Right forelimb (tissue), 1 donor: ENCODE measurements around the gene CD36.
A peak's percentile ranks its signal among the peaks of the same experiment; 100 is the strongest.

Experiments
- DNase-seq: peaks from one replicate; pipeline ENCODE4 v3.0.0-alpha.2; 2018

Gene CD36

DNA sequence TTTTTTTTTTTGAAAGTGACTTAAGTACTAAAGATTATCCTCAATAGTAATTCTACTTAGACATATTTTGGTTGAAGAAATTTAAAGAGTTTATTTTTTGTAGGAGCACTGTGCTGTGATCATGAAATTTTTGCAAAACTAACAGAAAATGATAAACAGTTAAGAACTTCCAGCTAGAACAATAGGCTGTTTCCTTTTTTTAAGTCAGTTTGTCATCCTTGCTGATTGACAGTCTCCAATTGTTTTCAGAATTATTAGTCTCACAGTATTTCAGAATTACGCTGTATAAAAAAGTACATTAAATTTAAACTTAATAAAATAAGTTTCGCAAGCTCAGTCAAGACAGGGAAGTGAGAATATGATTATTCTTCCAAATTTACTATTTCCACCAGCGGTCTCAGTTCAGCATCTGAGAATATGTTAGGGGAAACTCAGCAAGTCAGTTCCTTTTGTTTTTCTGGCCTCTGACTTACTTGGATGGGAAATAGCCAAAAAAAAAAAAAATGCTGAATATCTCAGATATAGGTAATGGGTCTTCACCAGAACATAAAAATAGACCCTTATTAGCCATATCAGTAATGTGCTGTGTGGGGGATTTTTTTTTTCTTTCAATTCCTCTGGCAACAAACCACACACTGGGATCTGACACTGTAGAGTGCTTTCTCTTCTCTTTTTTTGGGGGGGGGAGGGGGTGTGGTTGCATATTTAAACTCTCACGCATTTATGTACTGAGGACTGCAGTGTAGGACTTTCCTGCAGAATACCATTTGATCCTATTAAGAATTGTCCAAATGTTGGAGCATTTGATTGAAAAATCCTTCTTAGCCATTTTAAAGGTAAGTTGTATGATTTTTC is at the start of gene CD36:
TSS of gene CD36 (plus strand) at position 732 of the 855 bp plus-strand sequence. CDS start 8,099 bp downstream, outside the sequence.
- no peak for DNase-seq

DNA sequence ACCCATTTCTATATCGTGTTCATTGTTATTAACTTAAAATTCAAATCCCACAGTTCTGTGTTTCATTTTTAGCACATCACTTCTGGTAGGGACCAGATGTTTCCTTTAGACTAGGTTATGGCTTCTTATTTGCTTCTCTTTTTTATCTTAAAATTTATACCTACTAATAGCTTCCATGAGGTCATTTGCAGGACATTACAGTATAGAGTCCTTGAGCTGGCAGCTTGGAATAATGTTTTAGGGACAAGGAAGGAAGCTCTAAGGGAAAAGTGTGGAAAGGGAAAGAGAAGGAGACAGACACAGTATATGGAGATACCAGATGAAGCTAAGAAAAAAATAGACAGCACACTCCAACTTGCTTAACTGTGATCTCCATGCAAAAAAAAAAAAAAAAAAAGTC is 48.8 kb upstream of the CD36 start:
- no peak for DNase-seq

DNA sequence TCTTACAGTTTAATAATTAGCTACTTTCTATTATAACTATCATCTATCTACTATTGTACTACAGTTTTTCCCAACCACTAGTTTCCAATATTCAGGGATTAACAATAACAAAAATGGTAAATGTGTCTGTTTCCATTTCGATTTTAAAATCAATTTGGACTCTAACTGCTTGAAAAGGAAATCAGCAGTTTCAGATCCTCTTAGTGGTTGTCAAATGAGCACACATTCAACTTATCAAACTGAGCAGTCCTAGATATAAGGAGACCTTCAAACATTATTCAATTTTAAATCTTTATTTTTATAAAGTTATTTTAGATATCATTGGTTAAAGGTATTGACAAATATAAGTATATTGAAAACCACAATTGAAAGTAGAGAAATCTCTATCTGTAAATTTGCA is 46.8 kb upstream of the CD36 start:
- no peak for DNase-seq

DNA sequence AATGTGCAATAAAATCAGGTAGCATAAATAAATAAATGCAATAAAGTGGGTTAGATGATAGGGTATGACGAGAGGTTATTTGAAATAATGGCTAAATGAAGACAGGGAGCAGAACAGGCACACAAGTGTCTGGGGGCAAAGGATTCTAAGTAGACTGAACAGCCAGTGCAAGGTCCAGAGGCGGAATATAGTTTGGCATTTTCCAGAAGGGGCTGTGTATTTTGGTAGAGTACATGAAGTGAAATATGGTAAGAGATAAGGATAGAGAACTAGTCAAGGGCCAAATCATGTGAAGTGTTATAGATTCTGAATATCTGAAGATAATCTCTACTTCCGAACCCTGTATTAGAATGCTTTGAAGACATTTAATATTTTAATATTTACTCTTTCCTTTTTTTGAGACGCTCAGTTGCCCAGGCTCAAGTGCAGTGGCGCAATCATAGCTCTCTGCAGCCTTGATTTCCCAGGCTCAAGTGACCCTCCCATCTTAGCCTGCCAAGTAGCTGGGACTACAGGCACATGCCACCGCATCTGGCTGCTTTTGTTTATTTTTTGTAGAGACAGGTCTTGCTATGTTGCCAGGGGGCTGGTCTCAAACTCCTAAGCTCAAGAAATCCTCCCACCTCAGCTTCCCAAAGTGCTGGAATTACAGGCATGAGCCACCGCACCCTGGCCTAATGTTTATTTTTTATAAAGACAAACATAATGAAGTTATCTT is 44.4 kb upstream of the CD36 start:
- no peak for DNase-seq

DNA sequence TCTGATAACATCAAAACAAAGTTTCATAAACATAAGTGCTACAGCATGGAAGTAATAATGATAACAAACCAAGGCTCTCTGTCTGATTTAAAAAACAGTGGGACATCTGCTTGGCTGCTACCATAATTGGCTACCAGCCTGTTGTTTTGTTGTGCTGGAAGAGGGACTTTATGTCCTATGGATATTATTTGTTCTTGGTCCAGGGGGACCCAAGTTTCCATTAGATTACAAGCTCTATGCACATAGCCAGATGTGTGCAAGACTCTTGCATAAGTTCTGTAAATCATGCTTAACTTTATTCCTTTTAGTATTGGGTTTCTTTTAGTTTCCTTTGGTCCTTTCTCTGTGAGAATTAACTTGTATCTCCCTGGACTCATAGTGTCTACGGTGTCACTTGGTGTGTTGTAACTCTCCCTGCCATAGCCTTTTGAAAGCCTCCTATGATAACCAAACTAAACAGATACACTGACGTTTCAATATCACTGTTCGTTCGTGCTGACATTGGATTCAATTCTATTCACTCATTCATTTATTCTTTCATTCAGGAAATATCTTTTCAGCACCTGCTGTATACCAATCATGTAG is 41.4 kb upstream of the CD36 start:
- DNase-seq = no peak

DNA sequence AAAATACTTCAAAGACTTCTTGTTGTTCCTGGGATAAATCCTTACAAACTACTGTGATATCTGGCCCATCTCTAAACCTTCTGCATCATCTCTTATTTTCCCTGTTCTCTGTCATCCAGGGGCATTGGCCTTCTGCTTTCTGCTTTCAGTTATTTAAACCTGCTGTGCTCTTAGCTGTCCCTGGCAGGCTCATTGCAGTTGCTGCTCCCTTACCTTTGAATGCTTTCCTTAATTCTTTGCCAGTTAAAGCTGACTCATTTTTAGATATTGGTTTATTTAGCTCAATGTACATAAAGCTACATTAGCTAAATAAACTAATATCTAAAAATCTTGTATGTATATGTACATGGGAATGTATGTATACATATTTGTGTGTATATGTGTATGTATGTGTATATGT is 40.6 kb upstream of the CD36 start:
- no peak for DNase-seq

DNA sequence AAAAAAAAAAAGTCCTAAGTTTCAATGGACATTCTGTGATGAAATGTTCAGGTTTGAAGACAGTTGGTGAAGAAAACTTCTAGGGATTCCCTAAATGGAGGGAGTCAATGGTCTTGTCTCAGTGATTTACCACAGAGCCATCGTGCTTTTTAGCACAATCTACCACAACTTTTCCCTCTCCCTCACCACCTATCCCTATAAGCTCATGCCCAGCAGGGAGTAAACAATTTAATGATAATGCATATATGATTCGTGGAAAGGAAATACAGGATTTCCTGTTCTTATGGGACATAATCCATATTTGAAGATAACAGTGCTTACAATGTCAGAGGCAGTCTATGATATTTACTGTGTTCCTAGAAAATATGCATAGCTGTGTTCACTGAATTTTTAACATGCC is 38.4 kb upstream of the CD36 start:
- DNase-seq = no peak

DNA sequence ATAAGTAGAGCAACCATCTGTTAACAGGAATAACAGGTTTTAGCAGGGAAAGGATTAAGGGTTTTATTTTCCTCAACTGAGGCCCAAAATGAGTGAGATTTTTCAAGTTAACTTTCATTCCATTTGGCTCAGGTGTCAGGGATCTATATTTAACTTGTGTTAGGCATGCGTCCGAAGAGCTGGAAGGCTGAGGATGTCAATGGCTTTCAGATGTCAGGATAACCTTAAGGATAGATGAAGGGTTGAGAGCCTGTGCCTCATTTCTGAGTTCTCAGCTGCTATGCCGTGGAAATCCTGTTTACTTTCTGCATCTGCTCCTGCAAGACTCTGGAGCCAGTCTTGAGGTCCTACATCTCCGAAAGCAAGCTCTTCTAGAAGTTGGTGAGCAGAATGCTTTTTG is 36.4 kb upstream of the CD36 start:
- DNase-seq = peak; percentile 43

DNA sequence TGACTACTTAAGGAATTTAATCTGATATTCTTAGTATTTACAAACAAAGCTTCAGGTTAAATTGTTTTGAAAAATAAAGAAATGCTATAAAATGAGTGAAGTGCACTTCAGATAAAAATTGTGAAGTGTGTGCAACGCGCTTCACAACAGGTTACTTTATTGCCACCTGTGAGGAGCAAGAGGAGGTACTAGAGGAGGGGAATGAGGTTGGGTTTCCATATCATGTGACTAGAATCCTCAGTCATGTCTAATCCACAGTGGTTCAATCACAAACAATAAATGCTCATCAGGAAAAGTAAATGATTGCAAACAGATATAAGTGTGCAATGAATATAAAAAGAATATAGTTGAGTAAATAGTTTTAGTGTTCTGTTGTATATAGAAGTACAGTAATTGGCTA is 34.5 kb upstream of the CD36 start:
- no peak for DNase-seq

DNA sequence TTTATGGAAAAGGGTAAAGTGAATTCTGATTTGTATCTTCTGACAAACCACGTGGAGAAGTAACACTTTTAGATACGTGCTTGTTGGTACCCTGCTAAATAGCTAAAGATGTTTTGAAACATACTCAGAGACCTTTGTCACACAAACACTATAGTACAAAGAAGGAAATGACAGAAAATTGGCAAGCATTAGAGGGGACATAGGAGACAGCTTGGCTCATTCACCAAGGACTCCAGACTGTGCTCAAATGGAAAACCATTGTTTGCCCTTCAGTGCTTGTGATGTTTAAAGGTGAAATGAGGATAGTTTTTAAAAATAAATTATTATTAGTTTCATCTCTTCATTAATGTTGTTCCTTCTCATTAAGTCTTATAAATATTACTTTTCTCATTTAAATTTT is 34.0 kb upstream of the CD36 start:
- no peak for DNase-seq

DNA sequence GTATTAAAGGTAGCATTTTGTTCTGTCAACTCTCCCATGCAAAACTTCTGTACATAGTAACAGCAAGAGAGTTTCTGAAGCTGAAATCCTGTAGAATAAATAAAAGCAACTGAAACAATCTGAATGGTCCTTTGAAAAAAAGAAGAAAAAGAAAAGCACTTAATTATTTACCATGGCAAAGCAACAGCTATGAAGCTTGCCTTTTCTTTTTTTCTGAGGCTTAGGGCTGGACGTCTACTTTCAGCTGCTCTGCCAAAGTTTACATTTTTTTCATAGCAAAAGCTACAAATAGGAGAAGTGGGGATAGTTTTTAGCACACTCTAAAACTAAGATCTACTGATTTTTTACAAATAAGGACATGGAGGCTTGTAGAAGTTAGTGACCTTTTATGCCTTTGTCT is 31.3 kb upstream of the CD36 start:
- no peak for DNase-seq

DNA sequence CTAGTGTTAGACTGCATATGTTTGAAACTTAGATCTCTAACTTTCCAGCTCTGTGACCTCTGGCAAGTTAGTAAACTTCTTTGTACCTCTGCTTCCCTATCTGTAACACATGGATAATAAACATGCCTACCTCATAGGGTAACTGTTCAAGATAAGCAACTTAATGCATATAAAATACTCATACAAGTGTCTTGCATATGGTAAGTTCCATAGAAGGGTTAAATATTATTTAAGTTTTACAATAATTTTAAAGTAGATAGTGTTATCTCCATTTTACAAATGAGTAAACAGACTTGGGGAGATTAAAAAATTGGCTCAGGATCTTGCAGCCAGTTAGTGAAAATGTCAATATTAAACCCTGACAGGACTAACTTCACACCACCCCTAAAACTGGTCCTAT is 30.1 kb upstream of the CD36 start:
- no peak for DNase-seq

DNA sequence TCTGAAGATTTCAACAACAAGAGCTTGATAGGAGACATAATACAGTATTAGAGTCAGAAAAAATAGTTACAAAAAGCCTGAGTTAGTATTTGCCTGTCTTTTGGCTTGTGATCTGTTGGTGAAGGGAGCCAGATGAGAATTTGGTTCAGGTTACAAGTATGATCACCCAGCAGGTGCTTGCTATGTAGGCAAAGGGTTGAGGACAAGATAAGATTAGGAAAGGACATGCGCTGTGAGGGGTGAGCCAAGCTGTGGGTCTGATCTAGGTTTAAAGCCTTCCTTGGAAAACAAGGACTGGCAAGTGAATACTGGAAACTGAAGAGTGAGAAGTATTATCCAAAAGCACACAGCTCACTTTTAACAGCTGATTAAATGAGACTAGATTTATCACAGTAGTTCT is 28.7 kb upstream of the CD36 start:
- DNase-seq = no peak

DNA sequence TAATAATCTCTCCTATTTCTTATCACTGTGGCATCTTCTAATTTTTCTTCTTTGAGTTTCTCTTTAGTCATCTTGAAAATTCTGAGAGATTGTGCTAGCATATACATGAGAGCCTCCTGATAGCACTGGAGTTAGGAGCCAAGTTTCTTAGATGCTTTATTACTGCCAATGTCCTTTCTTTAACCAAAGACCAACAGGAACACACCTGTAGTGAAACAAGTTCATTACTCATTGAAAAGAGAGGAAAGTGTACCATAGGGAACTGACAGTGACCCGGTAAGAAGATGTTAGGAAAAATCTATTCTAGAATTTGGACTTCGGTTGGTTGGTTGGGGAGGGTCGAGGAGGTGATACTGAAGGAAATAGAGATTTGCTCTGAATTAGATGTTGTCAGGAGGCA is 27.1 kb upstream of the CD36 start:
- no peak for DNase-seq

DNA sequence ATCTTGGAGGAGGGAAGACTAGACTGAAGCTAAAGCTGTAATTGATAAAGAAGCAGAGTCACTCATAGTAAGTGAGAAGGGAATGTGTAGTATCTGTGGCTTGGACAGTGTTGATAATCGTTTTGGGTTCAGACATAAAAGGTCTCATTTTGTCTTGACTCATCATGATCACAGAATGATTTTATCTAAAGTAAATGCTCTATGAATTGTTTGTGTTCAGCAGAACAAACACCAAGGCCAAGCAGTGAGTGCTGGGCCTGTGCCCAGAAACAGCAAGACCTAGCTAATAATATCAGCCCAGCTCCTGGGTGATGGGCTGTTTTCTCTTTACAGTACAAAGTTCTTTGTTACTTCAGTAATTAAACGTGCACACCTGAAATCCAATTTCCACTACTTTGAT is 26.7 kb upstream of the CD36 start:
- no peak for DNase-seq

DNA sequence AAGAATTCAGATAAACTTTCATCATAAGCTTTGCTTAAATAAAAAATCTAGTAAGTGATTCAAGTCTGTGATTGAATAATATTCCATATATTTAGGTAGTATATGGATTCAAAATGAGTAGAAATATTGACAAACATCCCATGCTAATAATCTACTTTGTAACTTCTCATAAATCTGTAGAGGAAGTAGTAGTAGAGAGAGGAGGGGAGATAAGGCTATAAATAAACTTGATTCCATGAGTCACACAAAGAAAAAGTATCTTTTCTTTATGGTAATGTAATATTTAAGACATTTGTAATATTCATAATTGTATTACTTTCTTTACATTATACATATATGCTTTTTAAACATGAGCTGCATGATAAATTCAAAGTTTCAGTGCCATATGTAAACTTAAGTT is 25.6 kb upstream of the CD36 start:
- no peak for DNase-seq

DNA sequence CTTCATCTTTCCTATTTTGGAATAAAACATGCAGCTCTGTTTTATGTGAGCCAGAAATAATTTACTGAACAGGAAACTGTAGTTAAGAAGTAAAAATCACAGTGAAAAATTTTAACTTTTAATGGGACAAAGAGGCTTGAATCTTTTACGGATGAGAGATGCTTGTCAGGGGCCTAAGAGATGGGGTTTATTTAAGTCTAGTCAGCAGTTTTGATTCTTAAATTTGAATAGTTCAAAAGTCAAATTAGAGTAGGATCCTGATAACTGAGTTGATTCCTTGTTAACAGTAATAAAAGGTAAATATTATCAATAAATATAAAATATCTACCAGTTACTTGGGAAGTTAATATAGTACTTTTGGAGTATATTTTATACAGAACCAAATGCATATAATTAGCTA is 24.9 kb upstream of the CD36 start:
- no peak for DNase-seq

DNA sequence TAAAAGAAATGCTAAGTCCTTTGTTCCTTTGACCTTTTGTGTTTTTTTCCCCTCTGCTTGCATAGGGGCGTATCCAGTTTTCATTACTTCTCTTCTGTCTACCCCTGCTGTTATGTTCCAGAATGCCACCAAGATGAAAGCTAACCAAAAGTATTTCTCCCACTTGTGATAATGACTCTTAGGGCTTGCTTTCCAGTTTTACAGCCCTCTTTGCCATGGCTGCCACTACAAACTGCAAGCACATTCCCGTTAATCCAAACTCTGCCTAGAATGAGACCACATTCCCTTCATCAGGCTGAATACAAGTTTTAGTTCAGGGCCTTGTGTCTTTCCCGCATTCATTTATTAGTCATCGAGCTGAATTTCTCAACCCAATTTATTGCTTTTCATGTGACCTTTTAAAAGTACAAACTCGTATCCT is 23.6 kb upstream of the CD36 start:
- DNase-seq = no peak

DNA sequence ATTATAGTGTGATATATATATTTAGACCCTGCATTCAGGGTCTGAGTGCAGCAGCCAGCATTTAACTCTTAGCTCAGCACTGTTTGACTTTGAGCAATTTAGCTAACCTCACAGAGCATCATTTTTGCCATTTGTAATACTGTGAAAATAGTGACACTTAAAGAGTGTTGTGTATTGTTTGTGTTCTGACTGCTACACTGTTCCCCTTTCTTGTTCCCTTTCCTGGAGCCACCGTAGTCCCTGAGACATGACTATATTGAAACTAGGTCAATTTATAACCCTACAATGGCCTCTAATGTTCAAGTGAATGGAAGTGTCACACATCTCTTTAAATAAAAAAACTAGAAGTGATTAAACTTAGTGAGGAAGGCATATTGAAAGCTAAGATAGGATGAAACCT is 20.3 kb upstream of the CD36 start:
- DNase-seq = no peak

DNA sequence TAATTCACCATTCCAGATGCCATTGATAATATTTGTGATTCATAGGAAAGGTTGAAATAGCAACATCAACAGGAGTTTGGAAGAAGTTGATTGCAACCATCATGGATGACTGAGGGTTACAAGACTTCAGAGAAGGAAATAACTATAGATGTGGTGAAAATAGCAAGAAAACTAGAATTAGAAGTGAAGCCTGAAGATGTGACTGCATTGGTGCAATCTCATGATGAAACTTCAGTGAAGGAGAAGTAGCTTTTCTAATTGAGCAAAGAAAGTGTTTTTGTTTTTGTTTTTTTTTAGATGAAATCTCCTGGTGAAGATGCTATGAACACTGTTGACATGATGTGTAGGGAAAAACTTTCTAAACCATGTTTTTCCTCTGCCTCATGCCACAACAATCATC is 18.7 kb upstream of the CD36 start:
- DNase-seq = no peak

DNA sequence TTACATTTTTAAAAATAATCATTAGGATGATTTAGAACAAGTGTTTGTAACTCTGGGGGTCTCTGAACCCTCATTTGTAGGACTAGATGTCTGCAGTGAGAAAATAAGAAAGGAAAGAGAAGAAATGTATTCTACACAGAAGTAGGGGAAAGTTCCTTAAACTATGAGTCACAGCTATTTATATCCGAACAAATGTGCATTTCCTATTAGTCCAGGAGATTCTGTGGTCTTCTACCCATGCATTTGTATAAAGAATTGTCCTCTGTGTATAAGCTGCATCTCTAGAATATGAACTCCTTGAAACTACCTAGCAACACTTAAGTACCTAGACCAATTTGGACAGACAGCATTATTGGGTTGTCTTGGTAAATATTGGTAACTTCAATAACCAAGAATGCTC is 15.9 kb upstream of the CD36 start:
- DNase-seq = no peak

DNA sequence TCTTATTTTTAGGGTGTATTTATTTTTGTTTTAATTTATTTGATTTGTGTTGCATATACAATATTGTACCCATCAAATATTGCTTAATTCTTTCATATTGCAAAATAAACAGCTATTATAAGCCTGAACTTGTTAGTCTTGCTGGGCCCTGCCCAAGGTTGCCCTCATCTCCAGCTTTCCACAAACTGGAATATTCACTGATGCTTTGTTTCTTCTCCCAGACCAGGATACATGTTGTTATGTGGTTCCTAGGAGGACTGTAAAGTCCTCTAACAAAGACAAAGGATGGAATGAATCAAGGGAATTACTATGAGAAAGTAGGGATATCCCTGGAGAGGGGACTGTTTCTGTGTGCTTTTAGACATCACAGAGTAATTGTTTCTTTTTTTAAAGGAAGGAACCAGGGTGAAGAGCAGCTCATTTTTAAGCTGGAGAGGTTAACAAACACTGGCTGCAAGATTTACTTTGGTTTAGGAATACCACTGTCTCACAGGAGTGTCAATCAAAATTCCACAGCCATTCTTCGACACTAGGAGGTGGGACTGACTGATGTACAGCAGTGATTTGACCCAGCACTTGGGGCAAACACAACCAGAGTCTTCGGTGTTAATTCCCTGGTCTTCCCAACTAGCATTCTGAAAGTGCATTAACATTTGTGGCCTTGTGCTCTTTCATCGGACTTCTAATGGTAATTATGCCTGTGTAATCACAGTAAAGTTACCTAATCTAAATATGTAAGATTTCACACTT is 14.8 kb upstream of the CD36 start:
- no peak for DNase-seq

DNA sequence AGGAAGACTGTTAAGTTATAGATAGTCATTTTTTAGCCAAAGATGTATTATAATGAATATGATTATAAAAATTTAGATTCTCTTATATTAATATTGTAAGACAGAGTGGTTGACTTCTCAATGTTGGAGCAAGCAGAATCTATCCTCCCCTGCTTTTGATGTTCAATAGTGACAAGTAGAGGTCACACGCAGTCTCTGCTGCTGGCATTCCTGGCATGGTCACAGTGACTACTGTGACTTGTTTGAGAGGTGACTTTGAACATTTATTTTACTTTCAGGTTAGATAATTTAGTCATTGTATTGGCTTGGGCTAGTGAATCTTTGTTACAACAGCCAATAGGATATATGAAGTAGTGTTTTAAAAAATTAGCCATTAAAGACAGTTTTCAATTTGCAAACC is 13.7 kb upstream of the CD36 start:
- DNase-seq = no peak
